Pons (tissue), 1 donor: ENCODE data around the gene SLC41A3.

Experiments used
- DNase-seq: peaks from one replicate; pipeline ENCODE4 v3.0.0-alpha.2; 2016; ENCODE audit warnings: low spot score

The SLC41A3 gene

DNA sequence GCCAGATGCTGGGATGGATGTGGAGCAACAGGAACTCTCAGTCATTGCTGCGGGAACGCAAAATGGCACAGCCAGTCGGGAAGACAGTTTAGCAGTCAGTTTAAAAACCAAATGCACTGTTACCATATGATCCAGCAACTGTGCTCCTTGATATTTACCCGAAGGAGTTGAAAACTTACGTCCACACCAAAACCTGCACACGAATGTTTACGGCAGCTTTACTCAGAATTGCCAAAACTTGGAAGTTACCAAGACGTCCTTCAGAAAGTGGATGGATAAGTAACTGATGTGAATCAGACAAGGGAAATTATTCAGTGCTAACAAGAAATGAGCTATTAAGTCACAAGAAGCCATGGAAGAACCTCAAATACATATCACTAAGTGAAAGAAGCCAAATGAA lies 36.1 kb upstream of the SLC41A3 start:
- no peak for DNase-seq

GRCh38 chr3:126119008-126119675 lies 35.2 kb upstream of the SLC41A3 start:
- DNase-seq, result no peak

DNA sequence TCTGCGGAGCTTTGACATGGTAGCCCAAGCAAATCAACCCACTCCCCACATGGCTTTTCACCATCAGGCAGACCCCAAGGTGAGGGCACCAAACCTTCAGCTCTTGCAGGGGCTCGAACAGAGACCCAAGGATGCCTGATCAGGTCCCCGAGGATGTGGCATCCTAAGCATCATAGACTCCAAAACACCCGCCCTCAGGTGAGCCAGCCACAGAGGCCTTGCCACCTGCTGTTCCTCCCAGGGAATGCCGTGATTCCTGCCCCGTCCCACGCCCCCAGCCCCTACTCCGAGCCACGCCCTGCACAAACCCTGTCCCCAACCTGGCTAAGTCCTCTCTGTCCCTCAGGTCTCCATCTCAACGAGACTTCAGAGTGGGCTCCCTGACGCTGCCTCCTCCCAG lies 34.7 kb upstream of the SLC41A3 start:
- no peak for DNase-seq

- DNase-seq, result no peak
Observed at GRCh38 chr3:126117786-126118185, 33.9 kb upstream of the SLC41A3 start.

DNA sequence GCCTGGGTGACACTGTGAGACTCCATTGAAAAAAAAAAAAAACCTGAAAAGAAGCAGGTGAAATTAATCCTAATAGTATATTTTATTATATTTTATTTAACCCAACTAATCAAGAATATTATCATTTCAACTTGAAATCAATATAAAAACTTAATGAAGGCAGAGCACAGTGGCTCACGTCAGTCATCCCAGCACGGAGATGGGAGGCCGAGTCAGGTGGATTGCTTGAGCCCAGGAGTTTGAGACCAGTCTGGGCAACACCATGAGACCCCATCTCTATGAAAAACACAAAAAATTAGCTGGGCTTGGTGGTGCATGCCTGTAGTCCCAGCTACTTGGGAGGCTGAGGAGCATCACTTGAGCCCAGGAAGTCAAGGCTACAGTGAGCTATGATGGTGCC lies 33.3 kb upstream of the SLC41A3 start:
- no peak for DNase-seq

- no peak for DNase-seq
Observed at GRCh38 chr3:126116526-126116925, 32.6 kb upstream of the SLC41A3 start.

DNA sequence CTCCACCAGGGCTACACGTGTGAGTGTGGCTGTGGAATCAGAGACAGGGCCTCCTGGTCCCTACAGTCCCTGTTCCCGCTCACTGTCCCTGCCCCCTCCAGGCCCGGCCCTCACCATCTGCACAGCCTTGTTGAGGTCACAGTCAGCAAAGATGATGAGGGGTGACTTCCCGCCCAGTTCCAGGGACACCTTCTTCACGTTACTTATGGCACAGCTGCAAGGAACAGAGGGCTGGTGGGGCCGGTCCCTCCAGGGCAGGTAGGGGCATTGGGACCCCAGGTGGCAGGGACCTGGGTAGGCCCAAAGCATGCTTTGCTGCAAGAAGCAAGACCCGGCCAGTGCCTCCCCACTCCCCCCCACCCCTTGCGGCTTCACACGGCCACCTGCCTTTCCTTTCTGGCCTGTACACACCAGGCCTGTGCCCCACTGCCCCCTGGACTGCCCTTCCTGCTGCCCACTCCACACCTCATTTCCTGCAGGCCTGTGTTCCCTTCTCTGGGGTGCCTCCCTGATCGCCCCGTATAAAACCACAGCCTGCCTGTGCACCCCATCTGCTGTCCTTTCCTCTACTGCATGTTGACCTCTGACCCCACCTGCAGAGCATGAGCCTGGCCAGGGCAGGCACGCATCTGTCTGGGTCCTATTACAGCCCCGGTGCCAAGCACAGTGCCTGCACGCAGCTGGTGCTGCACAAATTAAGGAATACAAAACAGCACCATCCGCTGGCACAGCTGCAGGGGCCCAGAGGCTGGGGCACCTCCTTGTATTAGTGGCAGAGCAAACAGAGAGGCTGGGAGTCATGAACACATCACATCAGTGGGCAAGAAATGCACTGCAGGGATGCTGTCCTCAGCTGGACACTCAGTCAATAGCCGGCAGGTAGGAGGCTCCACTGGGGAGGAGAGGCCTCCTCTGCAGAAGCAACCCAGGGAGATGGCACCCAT lies 30.8 kb upstream of the SLC41A3 start:
- DNase-seq, result no peak

DNA sequence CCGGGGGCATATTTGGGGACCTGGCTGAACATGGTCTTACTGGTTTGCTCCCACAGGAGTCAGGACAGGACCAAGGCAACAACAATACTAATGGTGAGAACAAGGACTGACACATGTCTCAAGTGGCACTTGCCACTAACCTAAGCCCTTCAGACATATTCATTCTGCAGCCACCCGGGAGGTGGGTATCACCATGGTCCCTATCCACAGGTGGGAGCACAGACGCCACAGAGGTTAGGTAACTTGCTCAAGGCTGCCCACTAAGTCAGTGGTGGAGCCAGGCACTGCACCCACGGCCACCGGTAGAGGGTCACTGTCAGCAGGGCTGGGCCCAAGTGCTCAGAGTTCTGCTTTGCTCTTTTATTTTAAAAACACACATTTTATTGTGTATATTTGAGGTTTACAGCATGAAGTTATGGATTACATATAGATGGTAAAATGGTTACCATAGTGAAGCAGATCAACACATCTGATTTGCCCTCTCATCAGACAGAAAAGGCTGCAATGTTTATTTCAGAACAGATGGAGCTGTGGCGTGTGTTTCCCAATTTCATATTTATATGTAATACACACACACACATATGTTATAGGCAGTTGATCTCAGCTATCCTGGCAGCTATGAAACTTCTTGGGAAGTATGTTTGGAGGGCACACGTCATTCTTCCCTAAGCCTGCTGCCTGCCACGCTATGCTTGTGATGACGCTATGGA lies 30.0 kb upstream of the SLC41A3 start:
- no peak for DNase-seq

DNA sequence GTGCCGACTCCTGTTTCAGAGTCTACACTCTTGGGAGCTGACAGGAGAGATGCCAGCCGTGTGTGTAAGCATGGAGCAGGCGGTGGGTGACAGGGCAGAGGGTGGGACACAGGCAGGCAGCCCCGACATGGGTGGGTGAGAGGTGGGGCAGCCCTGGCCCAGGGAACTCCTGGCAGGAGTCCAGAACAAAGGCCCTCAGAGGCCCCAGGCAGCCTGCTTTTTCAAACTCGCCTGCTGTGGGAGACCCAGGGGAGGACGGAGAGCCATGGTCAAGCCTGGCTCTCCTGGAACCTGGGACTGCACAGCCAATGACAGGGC lies 29.3 kb upstream of the SLC41A3 start:
- no peak for DNase-seq

GRCh38 chr3:126112531-126113237 lies 28.8 kb upstream of the SLC41A3 start:
- DNase-seq, result no peak

DNA sequence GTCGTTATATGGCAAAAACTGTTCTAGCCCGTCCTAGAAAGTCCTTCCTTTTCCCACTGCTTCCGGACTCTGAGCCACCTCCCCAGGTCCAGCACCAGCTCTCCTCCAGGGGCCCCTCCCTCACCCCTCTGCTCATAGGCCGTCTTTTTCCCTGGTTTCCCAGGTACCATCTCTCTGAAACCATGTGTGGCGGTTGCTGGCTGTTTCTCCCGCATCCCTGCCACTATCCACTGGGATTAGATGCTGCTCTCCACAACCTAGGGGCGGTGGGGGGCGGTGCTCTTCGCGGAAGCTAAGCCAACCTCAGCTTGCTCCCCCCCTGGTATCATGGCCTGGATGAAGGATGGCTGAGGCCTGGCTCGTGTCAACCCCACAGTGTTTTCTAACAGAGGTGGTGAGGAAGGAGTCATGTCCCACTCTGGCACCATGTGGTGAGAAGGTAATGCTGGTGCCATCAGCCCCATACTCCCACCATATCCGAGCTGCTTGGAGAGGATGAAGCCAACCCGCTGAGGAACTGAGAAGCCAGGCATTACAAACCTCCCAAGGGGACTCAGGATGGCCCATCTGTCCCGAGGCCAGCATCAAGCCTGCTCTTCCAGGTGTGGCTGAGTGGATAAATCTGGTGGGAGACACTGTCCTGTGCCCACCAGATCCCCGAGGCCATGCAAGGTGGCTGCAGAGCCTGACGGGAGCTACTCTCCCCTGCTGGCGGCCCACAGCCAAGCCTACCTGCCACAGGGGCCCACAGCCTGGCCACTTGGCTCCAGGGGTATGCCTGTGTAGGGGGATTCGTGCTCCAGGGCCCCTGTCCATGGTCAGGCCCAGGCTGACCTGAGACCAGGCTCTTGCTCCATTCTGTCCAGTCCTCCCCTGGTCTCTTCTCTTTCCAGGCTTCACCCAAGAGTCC lies 27.9 kb upstream of the SLC41A3 start:
- DNase-seq, result no peak

DNA sequence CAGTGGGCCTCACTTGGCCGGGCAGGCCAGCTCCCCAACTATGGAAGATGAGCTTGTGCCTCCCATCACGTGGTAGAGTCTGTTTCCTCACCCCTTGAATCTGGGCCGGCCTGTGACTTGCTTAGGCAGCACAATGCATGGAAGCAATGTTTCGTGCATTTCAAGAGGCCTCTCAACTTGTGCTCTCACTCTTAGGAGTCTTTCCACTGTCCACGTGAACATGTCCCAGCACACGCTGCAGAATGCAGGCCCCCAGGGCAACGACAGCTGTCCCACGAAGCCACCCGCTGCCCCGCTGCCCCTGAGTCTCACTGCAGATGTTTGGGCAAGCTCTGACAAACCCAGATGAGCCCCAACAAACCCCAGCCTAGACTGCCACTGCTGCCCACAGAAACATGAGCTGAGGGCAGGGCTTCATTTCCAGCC lies 27.2 kb upstream of the SLC41A3 start:
- no peak for DNase-seq

DNA sequence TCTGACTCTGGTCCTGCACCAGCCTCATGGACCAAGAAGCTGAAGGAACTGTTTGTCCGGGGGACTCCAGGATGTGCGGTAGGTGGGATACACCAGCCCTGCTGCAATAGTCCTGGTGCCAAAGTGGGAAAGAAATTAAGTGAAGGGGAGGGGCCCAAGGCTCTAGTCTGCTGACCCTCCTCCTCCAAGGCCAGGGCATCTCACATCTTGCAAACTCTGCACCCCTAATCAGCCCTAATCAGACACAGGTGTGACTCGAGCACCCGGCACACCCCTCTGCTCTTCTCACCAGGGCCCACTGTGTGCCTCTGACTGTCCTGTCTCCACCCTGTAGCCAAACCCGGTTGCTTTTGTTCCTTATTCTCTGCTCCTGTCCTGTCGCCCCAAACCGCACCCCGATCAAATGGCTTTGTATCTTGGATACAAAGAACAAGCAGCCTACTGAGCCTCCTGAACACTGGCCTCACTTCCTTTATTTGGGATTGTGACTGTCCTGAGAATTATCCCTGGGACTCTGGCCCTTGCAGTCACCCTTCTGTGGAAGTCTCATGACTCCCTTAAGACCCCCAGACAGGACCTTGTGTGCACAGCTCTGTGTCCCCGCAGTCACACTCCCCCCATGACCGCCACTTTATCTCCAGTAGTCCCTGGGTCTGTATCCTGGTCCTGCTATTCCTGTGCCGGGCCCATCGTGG lies 26.7 kb upstream of the SLC41A3 start:
- no peak for DNase-seq

GRCh38 chr3:126109880-126110235 lies 25.9 kb upstream of the SLC41A3 start:
- no peak for DNase-seq

- DNase-seq, result no peak
Observed at GRCh38 chr3:126109146-126109879, 25.4 kb upstream of the SLC41A3 start.

DNA sequence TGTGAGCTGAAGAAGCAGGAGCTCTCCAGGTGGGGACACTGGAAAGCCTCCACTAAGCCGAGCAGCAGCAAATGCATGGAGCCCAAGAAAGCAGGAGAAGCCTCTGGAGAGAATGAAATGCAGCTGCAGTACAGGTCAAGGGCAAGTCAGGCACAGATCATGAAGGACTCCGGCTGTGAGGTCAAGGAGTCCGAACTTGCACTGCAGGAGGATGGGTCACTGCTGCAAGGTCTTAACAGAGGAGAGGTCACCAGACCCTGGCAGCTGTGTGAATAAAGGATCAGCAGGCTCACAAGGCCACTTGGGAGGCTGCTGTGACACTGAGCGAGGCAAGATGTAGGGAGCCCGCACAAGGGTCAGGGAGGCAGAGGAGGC lies 24.7 kb upstream of the SLC41A3 start:
- no peak for DNase-seq

DNA sequence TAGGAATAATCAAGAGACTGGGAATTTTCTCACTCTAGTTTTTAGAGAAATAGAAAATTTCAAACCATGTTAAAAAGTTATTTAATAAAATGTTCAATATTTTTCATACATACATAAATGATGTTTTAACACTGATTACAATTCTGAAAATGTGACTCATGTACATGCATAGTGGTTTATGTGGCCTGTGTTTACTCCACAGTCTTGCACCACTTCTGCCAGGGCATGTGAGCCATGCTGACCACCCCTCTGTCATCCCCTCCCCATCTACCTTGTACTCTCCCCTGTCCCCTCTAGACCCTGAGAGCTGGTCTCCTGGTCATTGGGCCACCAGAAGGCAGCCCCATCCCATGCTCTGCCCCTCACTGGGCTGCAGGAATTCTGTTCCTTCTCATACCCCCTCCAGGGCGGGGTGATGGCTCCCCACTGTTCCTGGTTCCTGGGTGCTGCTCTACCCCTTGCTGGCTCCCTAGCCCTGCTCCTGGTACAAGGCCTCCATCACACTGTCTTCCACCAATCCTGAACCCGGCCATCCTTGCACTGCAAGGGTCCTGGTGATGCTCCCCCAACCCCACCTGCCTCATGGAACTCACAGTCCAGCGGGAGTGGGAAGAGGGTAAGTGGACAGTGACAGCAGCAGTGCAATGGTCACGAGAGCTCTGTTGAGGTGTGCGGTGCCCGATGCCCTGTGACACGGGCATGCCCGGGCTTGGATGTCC lies 24.2 kb upstream of the SLC41A3 start:
- DNase-seq, result no peak

GRCh38 chr3:126107203-126107939 lies 23.4 kb upstream of the SLC41A3 start:
- no peak for DNase-seq
